Gastroesophageal sphincter (tissue), 4 donors: ENCODE measurements around the gene ELMO1. TPM values are rescaled to one million over a fixed set of nuclear protein-coding genes. Genes with fewer than 3 reads are reported as not detected.

Experiments used
- ATAC-seq: fragments of 150-250 bp; one replicate; pipeline ENCODE4 v1.9.1; 2016; ENCODE audit warnings: mild to moderate bottlenecking, moderate library complexity
- H3K27ac ChIP-seq, 4 donors: fragments of 200-600 bp; sonication (generic) in 3 of 4; 1 replicate in 3 of 4; 2 replicates in 1 of 4; pipeline ENCODE4 v1.5.1; 2016 to 2019
- H3K27me3 ChIP-seq: fragments of 200-600 bp; sonication (generic); one replicate; pipeline ENCODE4 v1.5.1; 2019
- H3K36me3 ChIP-seq, 2 donors: fragments of 200-600 bp; sonication (generic); one replicate each; pipeline ENCODE4 v1.5.1; 2019; ENCODE audit warnings: control low read depth in 1 of 2
- H3K4me1 ChIP-seq, 3 donors: fragments of 200-600 bp; sonication (generic); 1 replicate in 2 of 3; 2 replicates in 1 of 3; pipeline ENCODE4 v1.5.1; 2016 to 2019; ENCODE audit warnings: control low read depth in 2 of 3
- H3K4me3 ChIP-seq, 2 donors: fragments of 200-600 bp; sonication (generic); one replicate each; pipeline ENCODE4 v1.5.1; 2019; ENCODE audit warnings: mild to moderate bottlenecking in 1 of 2, moderate library complexity in 1 of 2
- H3K9me3 ChIP-seq, 3 donors: fragments of 200-600 bp; sonication (generic); one replicate each; pipeline ENCODE4 v1.5.1; 2017 to 2019; ENCODE audit warnings: control low read depth in 2 of 3
- EP300 ChIP-seq: sonication (generic); formaldehyde crosslinking; IDR thresholded peaks from one replicate; pipeline ENCODE4 v1.6.1; 2017; ENCODE audit warnings: antibody characterized with exemption, mild to moderate bottlenecking
- POLR2A ChIP-seq, 2 donors: fragments of 450-650 bp; IDR thresholded peaks; one replicate each; pipeline ENCODE4 v1.6.1; 2017; ENCODE audit warnings: antibody characterized with exemption in 2 of 2, mild to moderate bottlenecking in 2 of 2, moderate library complexity in 1 of 2
- POLR2AphosphoS5 ChIP-seq: sonication (generic); formaldehyde crosslinking; IDR thresholded peaks from one replicate; pipeline ENCODE4 v1.6.1; 2017; ENCODE audit warnings: antibody characterized with exemption
- WGBS, 2 donors: methylation state at CpG; one replicate each; pipeline ENCODE4 v1.1.5; 2018; ENCODE audit warnings: low coverage in 1 of 2; 5-methylcytosine and 5-hydroxymethylcytosine counted together
- total RNA-seq, 4 donors: library from RNA; depleted of rRNA; stranded (reverse); fragments of >200 nt; gene quantifications; one replicate each; pipeline ENCODE4 v1.1.0, GENCODE V29; 2016
- TF ChIP-seq, protein P1 (sequence below), 4 experiments: fragments of 200-600 bp in 2 of 4; fragments of 450-650 bp in 2 of 4; sonication (generic) in 1 of 4; IDR thresholded peaks; one replicate each; pipeline ENCODE4 v1.5.1; 2017 to 2019; ENCODE audit warnings: antibody characterized with exemption in 4 of 4, mild to moderate bottlenecking in 2 of 4, moderate library complexity in 2 of 4

The ELMO1 gene
- total RNA-seq, 4 donors from 2014 or later = 22.1 to 54.0 (median 42.7) TPM

DNA sequence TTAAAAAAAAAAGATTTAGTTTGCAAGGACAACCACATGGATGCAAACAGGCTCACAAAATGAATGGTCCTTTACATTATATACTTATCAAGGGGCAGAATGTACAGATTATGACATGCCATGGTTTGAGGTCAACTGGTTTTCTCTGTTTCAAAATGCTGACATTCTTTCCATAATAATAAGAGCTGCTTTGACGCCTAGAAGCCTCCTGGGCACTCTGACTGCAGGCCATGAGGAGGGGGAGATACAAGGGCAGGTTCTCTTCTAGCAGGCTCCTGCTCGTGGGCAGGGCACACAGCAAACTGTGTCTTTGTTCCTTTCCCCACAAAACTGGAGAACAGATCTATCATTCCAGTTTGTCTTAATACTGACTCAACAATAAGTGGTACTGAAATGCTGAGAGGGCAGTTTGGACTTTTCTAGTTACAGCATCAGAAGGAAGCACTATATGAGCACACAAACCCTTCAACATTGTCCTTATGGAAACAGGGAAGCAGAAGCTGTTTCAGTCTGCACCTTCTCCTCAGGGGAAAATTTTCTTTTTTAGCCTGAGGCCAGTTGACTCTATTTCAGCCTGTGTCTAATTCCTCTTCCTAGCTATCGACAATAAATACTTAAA, 409.4 kb downstream of the ELMO1 start:
- H3K4me3 ChIP-seq = no peak overlapping the region
- ATAC-seq = no peak
- peaks cover 0 to 12% (median 0%) of the 10 kb centered on the region in 3 donors for H3K9me3 ChIP-seq
- no peaks in the 10 kb centered on the region for H3K27me3 ChIP-seq
- 91 to 98% methylated on average over 2 to 3 of the region's 3 CpGs for WGBS, 2 donors
- H3K4me1 ChIP-seq = peaks cover 0 to 7% (median 0%) of the 10 kb centered on the region in 3 donors
- H3K36me3 ChIP-seq = no peaks in the 10 kb centered on the region
- TF ChIP-seq, protein P1, sequence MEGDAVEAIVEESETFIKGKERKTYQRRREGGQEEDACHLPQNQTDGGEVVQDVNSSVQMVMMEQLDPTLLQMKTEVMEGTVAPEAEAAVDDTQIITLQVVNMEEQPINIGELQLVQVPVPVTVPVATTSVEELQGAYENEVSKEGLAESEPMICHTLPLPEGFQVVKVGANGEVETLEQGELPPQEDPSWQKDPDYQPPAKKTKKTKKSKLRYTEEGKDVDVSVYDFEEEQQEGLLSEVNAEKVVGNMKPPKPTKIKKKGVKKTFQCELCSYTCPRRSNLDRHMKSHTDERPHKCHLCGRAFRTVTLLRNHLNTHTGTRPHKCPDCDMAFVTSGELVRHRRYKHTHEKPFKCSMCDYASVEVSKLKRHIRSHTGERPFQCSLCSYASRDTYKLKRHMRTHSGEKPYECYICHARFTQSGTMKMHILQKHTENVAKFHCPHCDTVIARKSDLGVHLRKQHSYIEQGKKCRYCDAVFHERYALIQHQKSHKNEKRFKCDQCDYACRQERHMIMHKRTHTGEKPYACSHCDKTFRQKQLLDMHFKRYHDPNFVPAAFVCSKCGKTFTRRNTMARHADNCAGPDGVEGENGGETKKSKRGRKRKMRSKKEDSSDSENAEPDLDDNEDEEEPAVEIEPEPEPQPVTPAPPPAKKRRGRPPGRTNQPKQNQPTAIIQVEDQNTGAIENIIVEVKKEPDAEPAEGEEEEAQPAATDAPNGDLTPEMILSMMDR (IDR thresholded peaks at IDR 0.05) = no peak
- TF ChIP-seq POLR2AphosphoS5 = no peak
- H3K27ac ChIP-seq = no peak overlapping the region

DNA sequence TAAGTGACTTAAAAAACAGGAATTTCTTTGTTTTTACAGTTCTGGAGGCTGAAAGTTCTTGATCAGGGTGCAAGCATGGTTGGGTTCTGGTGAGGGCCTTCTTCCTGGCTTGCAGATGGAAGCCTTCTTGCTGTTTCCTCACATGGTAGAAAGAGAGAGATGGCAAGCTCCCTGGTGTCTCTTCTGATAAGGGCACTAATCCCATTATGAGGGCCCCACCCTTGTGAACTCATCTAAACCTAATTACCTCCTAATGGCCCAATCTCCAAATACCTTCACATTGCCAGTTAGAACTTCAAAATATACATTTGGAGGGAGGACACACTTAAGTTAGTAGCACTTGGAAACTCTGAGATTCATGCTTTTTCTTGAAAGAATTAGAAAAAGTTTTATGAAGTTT, 410.0 kb downstream of the ELMO1 start:
- ATAC-seq = no peak
- Histone ChIP-seq H3K36me3 (no peaks in the 10 kb centered on the region), H3K27me3 (no peaks in the 10 kb centered on the region), H3K4me3 (no peak overlapping the region), H3K4me1 (peaks cover 0 to 7% (median 0%) of the 10 kb centered on the region in 3 donors), H3K9me3 (peaks cover 0 to 12% (median 0%) of the 10 kb centered on the region in 3 donors), H3K27ac (no peak overlapping the region)
- TF ChIP-seq POLR2AphosphoS5 = no peak

DNA sequence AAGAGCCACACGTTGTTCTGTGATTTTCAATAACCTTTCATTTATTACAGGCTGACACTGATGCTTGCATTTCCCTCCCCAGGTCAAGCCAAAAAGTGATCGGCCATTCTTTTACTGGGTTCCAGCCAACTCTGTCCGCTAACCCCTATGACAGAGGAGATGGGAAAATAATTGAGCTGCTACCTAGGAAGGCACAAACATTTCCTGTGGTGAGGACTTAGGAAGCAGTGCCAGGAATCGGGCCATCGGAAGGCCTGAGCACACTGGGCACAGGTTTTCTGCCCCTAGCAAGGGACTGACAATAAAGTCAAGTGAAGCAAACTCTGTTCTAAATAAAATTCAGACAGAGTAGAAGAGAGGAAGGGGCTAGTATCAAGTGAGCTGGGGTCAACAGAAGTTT, 411.4 kb downstream of the ELMO1 start:
- H3K4me3 ChIP-seq = no peak overlapping the region
- H3K27ac ChIP-seq = no peak overlapping the region
- no peaks in the 10 kb centered on the region for H3K36me3 ChIP-seq
- H3K27me3 ChIP-seq = no peaks in the 10 kb centered on the region
- TF ChIP-seq POLR2A (IDR thresholded peaks at IDR 0.05) = no peak
- ATAC-seq = peak; percentile 20
- peaks cover 6 to 15% (median 6%) of the 10 kb centered on the region in 3 donors for H3K4me1 ChIP-seq
- peaks cover 0 to 12% (median 0%) of the 10 kb centered on the region in 3 donors for H3K9me3 ChIP-seq
- WGBS, 2 donors = 70 to 84% methylated on average over 3 of the region's 5 CpGs

DNA sequence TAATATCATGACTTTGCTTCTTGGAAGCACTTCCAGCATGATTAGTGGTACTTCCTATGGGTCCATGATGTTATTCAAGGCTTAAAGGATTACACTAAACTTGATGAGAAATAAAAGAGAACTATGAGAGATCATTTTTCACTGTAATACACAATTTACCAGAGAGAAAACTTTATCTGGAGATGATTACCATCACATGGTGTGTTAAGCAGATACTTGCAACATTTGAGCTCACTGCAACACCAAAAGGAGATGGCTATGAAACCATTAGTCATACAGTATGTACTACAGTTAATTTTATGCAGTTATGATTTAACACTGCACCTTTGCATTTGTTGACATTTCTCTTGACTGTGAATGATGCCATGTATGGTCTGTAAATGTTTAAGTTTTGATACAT, 413.0 kb downstream of the ELMO1 start:
- no peak for ATAC-seq
- TF ChIP-seq, protein P1 (IDR thresholded peaks at IDR 0.05) = no peak
- no peak for TF ChIP-seq POLR2AphosphoS5
- Histone ChIP-seq H3K36me3 (no peaks in the 10 kb centered on the region), H3K4me1 (peaks cover 16 to 30% (median 16%) of the 10 kb centered on the region in 3 donors), H3K9me3 (peaks cover 0 to 12% (median 0%) of the 10 kb centered on the region in 3 donors), H3K27ac (no peak overlapping the region), H3K27me3 (no peaks in the 10 kb centered on the region), H3K4me3 (no peak overlapping the region)

DNA sequence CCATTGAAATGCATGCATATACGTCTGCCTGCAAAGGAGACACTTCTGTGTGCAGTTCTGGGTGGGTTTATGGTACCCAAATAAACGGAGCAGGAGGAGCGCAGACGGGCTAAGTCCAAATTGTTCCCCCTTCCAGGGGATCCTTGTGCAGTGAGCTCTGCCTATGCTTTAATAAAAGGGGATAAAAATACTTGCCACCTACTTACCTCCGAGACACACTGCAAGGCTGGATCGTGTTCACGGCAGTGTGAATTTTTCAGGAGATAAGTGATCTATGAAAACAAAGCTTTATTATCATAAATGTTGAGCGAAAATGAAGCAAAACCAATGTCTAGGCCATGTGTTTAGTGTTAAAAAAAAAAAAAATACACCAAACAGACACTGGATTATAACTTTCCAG, 415.5 kb downstream of the ELMO1 start:
- Histone ChIP-seq H3K4me1 (peaks cover 16 to 23% (median 16%) of the 10 kb centered on the region in 3 donors), H3K4me3 (no peak overlapping the region), H3K27ac (peak overlapping the region in 3 of 4 donors; percentile 79 to 85 (median 84)), H3K27me3 (no peaks in the 10 kb centered on the region), H3K36me3 (no peaks in the 10 kb centered on the region), H3K9me3 (peaks cover 0 to under 1% (median 0%) of the 10 kb centered on the region in 3 donors)
- no peak for TF ChIP-seq EP300
- TF ChIP-seq, protein P1 (IDR thresholded peaks at IDR 0.05) = no peak
- no peak for TF ChIP-seq POLR2A (IDR thresholded peaks at IDR 0.05)
- no peak for TF ChIP-seq POLR2AphosphoS5
- ATAC-seq = no peak
- 94 to 100% methylated on average over 3 to 7 of the region's 8 CpGs for WGBS, 2 donors

DNA sequence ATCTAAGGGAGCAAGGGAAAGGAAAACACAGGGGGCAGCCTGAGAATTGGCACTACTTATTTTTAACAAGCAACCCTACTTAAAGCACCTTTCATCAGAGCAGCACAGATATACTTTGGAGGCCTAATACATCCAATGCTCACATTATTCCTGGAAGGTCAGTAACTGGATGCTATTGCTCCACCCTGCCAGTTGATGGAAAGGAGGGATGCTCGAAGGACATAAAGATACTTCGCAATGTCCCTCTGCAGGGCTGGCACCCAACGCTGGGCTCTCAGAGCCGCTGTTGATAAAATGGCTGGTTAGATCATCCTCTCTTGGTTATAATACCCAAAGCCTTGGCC, 416.4 kb downstream of the ELMO1 start:
- H3K4me1 ChIP-seq = peaks cover 16 to 23% (median 16%) of the 10 kb centered on the region in 3 donors
- TF ChIP-seq EP300 (no peak), POLR2A (IDR thresholded peaks at IDR 0.05) (no peak), POLR2AphosphoS5 (no peak)
- TF ChIP-seq, protein P1 (IDR thresholded peaks at IDR 0.05) = no peak
- H3K27me3 ChIP-seq = no peaks in the 10 kb centered on the region
- peak; percentile 35 for ATAC-seq
- 61 to 83% methylated on average over 4 of the region's 4 CpGs for WGBS, 2 donors
- H3K36me3 ChIP-seq = no peaks in the 10 kb centered on the region
- no peaks in the 10 kb centered on the region for H3K9me3 ChIP-seq
- H3K4me3 ChIP-seq = no peak overlapping the region
- H3K27ac ChIP-seq = peak overlapping the region; percentile 79 to 92 (median 84)
